ENCODE data around the gene CARD9.

GRCh38 chr9:136372561-136373299 is 739 bp downstream of the CARD9 start:
- TF ChIP-seq CTCF (IDR thresholded peaks at IDR 0.05) (no peak), EZH2 (IDR thresholded peaks at IDR 0.05) (no peak), EZH2phosphoT487 (IDR thresholded peaks at IDR 0.05) (no peak)

Data from neural progenitor cell (in vitro differentiated cells).